Measurements from ENCODE around the gene ERF.

Gene ERF

DNA sequence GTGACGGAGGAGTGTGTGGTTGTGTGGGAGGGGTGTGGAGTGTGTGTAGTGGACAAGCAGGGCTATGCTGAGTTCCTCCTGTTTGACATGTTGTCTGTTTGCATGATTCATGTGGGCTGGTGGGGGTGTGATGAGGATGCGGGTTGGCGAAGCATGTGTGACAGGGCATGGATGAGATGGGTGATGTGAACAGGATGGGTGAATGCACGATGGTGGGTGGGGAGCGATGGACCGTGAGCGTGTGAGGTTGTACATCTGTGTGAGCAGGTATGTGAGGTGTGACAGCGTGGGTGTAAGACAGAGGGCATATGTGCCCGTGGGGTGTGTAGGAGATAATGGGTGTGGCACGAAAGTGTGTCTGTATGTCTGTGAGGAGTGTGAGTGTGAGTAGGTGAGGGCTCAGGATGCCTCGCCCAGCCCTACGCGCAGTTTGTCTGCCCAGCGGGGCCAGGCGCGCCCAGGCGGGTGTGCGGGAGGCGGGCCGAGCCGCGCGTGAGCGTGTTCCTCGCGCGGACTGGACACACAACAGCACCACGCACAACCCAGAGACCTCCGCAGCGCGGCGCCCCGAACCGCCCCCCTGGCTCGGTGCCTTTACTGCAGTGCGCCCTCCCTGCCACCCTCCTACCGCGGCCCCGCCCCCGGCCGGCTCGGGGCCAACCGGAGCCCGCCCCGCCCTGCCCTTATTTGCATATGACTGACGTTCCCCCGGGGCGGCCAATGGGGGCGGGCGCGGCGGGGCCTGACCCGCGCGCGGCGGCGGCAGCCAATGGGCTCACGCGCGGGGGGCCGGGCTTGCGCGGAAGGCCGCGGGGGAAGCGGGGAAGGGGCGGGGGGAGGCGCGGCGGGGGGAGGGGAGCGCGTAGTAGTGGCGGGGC is 28.5 kb upstream of the ERF start:
- peak; percentile 99 for DNase-seq (ENCODE audit: low spot score)
- TF ChIP-seq, protein P1, sequence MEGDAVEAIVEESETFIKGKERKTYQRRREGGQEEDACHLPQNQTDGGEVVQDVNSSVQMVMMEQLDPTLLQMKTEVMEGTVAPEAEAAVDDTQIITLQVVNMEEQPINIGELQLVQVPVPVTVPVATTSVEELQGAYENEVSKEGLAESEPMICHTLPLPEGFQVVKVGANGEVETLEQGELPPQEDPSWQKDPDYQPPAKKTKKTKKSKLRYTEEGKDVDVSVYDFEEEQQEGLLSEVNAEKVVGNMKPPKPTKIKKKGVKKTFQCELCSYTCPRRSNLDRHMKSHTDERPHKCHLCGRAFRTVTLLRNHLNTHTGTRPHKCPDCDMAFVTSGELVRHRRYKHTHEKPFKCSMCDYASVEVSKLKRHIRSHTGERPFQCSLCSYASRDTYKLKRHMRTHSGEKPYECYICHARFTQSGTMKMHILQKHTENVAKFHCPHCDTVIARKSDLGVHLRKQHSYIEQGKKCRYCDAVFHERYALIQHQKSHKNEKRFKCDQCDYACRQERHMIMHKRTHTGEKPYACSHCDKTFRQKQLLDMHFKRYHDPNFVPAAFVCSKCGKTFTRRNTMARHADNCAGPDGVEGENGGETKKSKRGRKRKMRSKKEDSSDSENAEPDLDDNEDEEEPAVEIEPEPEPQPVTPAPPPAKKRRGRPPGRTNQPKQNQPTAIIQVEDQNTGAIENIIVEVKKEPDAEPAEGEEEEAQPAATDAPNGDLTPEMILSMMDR (IDR thresholded peaks at IDR 0.05; ENCODE audit: extremely low read depth, missing control alignments) = no peak

DNA sequence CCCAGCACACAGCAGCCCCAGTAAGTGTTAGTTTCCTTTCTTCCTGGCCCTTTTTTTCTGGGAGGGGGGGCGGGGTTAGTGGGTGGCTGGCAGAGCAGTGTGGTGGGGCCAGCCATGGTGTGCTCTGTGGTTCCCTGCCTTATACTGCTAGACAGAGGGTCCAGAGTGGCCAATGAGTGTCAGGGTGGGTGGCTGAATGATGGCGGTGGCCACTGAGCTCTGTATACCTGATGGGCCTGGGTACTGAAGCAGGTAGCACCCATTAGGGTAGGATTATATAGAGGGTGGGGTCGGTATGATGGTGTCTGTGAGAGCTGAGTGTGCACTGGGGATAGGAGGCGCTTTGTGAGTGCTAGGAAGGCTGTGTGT is 27.9 kb upstream of the ERF start:
- TF ChIP-seq, protein P1 (IDR thresholded peaks at IDR 0.05; ENCODE audit: extremely low read depth, missing control alignments) = no peak
- DNase-seq (ENCODE audit: low spot score) = no peak

DNA sequence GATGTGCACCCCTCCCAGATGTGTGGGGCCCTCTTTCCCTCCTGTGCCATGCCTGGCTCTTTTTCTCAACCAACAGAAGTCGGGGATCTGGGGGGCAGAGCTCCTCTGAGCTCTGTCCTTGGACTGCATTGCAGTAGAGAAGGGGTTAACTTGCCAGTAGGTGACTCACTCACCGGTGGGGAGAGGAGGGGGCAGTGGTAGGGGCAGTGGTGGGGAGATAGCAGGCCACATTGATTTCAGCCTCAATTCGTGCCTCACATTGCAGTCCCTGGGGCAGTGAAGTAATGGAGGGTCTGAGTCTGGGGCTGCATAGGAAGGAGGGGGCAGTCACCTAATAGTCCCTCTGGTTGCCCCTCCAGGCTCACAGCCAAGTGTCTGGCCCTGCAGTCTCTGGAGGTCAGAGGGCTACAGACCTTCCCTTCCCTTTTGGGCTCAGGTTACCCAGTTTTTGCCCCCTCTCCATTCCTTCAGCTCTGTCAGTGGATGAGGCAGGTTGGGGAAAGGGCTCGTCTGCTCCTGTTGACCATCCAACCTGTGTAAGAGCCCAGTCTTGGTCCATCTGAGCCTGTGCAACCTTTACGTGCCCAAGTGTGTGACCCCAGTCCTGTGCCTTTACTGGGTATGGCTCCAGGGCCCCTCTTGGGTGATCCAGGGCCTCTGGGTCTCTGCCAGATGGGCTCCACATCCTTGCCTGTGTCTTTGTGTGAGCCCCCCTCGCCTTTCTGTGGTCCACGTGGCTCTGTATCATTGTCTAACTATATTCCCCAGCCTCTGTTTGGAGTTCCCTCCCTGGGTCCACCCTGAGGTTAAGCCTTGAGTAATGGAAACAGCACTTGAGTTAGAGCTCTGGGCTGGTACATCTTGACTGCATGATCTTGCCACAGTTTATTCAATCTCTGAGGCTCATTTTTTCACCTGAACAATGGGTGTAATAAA is 27.2 kb upstream of the ERF start:
- DNase-seq (ENCODE audit: low spot score) = no peak

DNA sequence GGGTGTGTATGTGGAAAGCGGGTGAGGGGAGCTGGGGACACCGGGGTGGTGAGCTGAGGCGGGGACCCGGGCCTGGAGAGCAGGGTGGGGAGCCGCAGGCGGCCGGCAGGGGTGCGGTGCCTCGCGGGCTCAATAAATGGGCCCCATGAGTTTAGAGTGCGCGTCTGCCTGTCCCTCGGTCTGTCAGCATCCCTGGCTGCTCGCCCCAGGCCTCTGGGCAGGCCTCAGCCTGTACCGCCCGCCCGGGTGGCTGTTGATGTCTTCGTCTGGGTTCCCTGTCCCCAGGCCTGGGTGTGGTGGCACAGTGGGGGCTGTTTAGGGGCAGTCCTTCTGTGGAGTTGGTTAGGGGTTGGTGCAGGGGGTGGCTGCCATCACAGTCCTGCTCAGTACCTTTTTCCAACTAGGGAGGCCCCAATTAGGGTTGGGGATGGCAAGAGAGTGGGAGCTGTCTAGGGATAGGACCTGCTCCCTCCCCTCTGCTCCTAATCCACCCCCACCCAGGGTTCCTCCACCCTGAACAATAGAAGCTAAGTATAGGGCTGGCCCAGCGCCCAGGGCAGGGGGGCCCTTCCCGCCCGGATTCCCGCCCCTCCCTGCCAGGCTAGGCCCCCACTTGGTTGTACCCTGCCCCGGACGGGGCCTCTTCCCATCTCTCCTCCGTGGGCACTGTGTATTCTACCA is 26.4 kb upstream of the ERF start:
- TF ChIP-seq, protein P1 (IDR thresholded peaks at IDR 0.05; ENCODE audit: extremely low read depth, missing control alignments) = no peak
- no peak for DNase-seq (ENCODE audit: low spot score)

More for the DNA sequence above, 27.2 kb upstream of the ERF start:
- TF ChIP-seq, protein P1 (IDR thresholded peaks at IDR 0.05; ENCODE audit: extremely low read depth, missing control alignments) = no peak

DNA sequence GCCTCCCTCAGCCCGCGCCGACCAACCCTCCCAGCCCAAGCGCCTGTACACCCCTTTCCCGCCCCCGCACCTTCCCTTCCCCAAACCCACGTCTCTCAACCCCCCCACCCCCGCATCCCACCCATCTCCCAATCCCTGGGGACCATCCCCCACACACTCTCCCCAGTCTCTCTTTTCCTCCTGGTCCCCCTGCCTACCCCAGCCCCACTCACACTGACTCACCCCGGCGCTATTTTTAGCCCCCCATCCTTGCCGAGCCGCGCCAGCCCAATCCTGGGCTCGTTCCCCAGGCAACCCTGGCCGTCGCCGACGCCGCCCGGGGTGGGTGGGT is 25.9 kb upstream of the ERF start:
- DNase-seq (ENCODE audit: low spot score) = no peak
- TF ChIP-seq, protein P1 (IDR thresholded peaks at IDR 0.05; ENCODE audit: extremely low read depth, missing control alignments) = no peak

DNA sequence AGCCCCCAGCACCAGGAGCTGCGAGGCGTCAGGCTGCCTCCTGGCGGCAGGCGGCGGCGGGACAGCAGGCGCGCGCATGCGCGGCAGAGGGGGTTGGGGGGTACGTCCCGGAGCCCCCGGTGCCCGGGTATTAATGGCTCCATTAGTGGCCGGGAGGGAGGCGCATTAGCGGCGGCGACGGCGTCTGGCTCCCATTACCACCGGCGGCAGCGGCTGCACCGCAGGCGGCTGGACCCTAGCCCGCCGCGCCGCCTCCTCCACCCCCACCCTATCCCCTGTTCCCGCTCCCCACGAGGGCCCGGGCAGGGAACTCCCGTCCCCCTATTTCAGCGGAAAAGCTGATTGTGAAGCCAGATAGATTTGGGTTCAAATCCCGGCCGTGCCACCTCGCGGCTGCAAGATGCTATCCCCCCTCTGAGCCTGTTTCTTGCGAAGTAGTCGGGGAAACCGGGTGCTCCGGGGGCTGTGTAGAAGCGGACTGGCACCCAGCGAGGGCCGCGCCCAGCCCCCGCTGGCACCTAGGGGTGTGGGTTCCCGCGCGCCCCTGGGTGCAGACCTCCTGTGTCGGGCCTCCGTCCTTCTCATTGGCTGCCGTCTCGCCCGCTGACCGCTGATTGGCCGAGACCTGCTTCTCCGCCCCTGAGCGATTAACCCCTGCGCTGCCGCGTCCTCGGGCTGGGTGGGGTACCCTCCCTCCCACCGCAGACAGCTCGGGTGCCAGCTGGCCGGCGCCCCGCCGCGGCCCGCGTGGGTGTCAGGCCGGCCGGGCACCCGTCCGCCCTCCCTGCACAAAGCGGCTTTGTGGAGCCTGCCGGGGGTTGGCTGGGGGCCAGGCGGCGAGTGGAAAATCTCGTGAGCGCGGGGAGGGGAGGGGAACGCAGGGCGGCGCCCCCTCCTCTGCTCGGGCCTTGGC is 25.2 kb upstream of the ERF start:
- TF ChIP-seq, protein P1 (IDR thresholded peaks at IDR 0.05; ENCODE audit: extremely low read depth, missing control alignments) = peak; percentile 98
- DNase-seq (ENCODE audit: low spot score) = peak; percentile 95

Measured in GM20000 (cell line).